ENCODE data around the gene HOXD13. TPM values are rescaled to one million over a fixed set of nuclear protein-coding genes. Genes with fewer than 3 reads are reported as not detected.

HOXD13 gene
- total RNA-seq, 1 donor from 2014 or later = not detected

DNA sequence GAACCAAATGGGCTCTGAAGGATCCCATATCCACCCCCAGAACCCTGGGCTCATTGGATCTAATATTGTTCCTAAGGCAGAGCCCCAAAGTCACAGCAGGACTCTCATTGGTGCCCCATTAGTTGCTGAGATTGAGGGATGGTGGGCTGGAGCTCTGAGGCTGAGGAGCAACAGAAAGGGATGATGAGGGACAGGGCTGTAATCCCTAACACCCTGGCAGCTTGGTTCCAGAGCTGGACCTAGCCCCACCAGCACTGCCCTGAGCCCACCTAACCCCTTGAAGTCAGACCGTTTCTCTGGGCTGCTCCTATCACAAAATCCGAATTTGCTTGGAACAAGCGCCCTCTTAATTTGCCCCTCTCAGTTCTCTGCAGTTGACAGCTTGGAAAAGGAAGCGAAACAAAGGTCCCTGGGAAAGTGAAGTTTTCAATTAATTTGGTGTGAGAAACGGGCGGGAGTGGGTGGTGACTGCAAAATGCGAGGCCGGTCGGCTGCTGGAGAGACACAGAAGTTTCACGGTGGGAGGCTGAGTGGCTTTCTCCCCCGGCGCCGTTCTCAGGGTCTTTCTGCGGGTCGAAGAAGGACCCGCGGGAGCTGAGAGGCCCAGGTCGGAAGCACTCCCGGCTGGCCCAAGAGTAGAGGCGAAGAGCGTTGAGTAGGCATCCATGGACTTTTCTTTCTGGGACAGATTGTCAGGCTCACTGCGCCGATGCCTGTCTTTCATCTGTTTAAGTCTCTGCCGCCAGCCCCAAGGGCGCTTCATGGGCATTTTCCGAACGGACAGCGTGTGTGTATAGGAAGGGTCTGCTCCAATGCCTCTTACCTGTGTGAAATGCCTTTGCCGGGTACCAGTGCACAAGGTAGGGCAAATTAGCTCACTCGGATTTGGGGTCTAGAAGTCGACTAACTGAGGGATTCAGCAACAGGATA, 927 bp upstream of the HOXD13 start:
- TF ChIP-seq, protein P1, sequence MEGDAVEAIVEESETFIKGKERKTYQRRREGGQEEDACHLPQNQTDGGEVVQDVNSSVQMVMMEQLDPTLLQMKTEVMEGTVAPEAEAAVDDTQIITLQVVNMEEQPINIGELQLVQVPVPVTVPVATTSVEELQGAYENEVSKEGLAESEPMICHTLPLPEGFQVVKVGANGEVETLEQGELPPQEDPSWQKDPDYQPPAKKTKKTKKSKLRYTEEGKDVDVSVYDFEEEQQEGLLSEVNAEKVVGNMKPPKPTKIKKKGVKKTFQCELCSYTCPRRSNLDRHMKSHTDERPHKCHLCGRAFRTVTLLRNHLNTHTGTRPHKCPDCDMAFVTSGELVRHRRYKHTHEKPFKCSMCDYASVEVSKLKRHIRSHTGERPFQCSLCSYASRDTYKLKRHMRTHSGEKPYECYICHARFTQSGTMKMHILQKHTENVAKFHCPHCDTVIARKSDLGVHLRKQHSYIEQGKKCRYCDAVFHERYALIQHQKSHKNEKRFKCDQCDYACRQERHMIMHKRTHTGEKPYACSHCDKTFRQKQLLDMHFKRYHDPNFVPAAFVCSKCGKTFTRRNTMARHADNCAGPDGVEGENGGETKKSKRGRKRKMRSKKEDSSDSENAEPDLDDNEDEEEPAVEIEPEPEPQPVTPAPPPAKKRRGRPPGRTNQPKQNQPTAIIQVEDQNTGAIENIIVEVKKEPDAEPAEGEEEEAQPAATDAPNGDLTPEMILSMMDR (IDR thresholded peaks at IDR 0.05; ENCODE audit: insufficient read depth, low read length, poor library complexity, severe bottlenecking) = no peak
- no peak overlapping the region for H3K4me3 ChIP-seq (ENCODE audit: low read depth, low read length)
- DNase-seq (ENCODE audit: low read depth) = no peak
- H3K27me3 ChIP-seq (ENCODE audit: control insufficient read depth, insufficient read depth, low read length) = peaks cover 89% of the 10 kb centered on the region
- H3K36me3 ChIP-seq (ENCODE audit: control insufficient read depth, insufficient read depth, low read length) = no peaks in the 10 kb centered on the region

GRCh38 chr2:176093145-176093897, 800 bp downstream of the HOXD13 start:
- no peaks in the 10 kb centered on the region for H3K36me3 ChIP-seq (ENCODE audit: control insufficient read depth, insufficient read depth, low read length)
- TF ChIP-seq, protein P1 (IDR thresholded peaks at IDR 0.05; ENCODE audit: insufficient read depth, low read length, poor library complexity, severe bottlenecking) = peak; percentile 9
- no peak overlapping the region for H3K4me3 ChIP-seq (ENCODE audit: low read depth, low read length)
- H3K27me3 ChIP-seq (ENCODE audit: control insufficient read depth, insufficient read depth, low read length) = peaks cover 90% of the 10 kb centered on the region
- no peak for DNase-seq (ENCODE audit: low read depth)

- peaks cover 90% of the 10 kb centered on the region for H3K27me3 ChIP-seq (ENCODE audit: control insufficient read depth, insufficient read depth, low read length)
- H3K36me3 ChIP-seq (ENCODE audit: control insufficient read depth, insufficient read depth, low read length) = no peaks in the 10 kb centered on the region
- no peak overlapping the region for H3K4me3 ChIP-seq (ENCODE audit: low read depth, low read length)
- TF ChIP-seq, protein P1 (IDR thresholded peaks at IDR 0.05; ENCODE audit: insufficient read depth, low read length, poor library complexity, severe bottlenecking) = no peak
- DNase-seq (ENCODE audit: low read depth) = no peak
Measured at GRCh38 chr2:176093898-176094249, 1.4 kb downstream of the HOXD13 start.

- peaks cover 90% of the 10 kb centered on the region for H3K27me3 ChIP-seq (ENCODE audit: control insufficient read depth, insufficient read depth, low read length)
- TF ChIP-seq, protein P1 (IDR thresholded peaks at IDR 0.05; ENCODE audit: insufficient read depth, low read length, poor library complexity, severe bottlenecking) = no peak
Measured at GRCh38 chr2:176094349-176094748, 1.8 kb downstream of the HOXD13 start.

DNA sequence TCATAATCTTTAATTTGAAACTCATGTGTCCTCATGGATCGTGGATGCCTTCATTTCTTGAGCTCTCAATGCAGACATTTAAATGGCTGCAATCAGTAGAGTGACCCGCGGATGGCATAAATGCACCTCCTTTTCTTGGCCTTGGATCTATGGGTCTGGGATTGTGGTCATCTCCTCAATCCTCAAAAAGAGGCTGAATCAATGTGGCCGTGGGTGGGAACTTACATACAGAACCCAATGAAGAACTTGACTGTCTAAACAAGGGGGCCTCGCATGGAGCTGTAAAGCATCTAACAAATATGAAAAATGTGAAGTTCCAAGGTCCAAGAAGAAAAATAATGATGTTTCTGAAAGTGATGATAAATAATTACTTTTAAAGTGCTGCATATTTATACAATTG, 2.9 kb downstream of the HOXD13 start:
- TF ChIP-seq, protein P1 (IDR thresholded peaks at IDR 0.05; ENCODE audit: insufficient read depth, low read length, poor library complexity, severe bottlenecking) = no peak
- H3K36me3 ChIP-seq (ENCODE audit: control insufficient read depth, insufficient read depth, low read length) = no peaks in the 10 kb centered on the region
- no peak for DNase-seq (ENCODE audit: low read depth)
- no peak overlapping the region for H3K4me3 ChIP-seq (ENCODE audit: low read depth, low read length)
- peaks cover 91% of the 10 kb centered on the region for H3K27me3 ChIP-seq (ENCODE audit: control insufficient read depth, insufficient read depth, low read length)

More at GRCh38 chr2:176094349-176094748, 1.8 kb downstream of the HOXD13 start:
- Histone ChIP-seq H3K36me3 (ENCODE audit: control insufficient read depth, insufficient read depth, low read length) (no peaks in the 10 kb centered on the region), H3K4me3 (ENCODE audit: low read depth, low read length) (no peak overlapping the region)
- no peak for DNase-seq (ENCODE audit: low read depth)
